ENCODE data around the gene DHX38.

DNA sequence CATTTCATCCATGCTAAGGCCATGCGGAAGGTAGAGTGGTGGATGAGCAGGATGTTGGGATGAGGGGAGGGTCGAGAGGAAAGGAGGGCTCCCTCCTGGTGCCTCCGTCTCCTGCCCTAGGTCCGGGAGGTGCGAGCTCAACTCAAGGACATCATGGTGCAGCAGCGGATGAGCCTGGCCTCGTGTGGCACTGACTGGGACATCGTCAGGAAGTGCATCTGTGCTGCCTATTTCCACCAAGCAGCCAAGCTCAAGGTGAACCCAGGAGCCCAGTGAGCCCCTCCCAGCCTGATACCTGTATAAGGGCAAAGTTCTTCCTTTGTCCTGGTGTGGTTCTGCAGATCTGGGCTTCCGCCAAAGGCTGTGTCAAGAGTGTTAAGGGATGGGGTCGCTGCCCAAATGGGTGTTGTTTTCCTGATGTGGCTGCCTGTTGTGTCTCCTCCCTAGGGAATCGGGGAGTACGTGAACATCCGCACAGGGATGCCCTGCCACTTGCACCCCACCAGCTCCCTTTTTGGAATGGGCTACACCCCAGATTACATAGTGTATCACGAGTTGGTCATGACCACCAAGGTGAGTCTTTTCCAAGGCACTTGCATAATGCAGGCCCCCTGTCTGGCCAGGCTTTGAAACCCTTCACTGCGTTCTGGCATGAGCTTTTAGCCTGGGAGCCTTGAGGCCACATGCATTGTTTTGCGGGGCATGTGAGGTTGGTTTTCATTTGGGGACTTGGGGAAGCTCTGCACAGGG lies 14.9 kb downstream of the DHX38 start:
- TF ChIP-seq, protein P1, sequence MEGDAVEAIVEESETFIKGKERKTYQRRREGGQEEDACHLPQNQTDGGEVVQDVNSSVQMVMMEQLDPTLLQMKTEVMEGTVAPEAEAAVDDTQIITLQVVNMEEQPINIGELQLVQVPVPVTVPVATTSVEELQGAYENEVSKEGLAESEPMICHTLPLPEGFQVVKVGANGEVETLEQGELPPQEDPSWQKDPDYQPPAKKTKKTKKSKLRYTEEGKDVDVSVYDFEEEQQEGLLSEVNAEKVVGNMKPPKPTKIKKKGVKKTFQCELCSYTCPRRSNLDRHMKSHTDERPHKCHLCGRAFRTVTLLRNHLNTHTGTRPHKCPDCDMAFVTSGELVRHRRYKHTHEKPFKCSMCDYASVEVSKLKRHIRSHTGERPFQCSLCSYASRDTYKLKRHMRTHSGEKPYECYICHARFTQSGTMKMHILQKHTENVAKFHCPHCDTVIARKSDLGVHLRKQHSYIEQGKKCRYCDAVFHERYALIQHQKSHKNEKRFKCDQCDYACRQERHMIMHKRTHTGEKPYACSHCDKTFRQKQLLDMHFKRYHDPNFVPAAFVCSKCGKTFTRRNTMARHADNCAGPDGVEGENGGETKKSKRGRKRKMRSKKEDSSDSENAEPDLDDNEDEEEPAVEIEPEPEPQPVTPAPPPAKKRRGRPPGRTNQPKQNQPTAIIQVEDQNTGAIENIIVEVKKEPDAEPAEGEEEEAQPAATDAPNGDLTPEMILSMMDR (IDR thresholded peaks at IDR 0.05), result no peak
- TF ChIP-seq POLR2A (IDR thresholded peaks at IDR 0.05), result no peak
